GM10847 (cell line): ENCODE measurements around the gene PYCARD.

ENCODE experiments used
- POLR2A ChIP-seq: IDR thresholded peaks from 2 replicates; pipeline ENCODE4 v1.6.1; 2011; ENCODE audit not compliant: insufficient read length; ENCODE audit errors: extremely low read depth

The PYCARD gene

DNA sequence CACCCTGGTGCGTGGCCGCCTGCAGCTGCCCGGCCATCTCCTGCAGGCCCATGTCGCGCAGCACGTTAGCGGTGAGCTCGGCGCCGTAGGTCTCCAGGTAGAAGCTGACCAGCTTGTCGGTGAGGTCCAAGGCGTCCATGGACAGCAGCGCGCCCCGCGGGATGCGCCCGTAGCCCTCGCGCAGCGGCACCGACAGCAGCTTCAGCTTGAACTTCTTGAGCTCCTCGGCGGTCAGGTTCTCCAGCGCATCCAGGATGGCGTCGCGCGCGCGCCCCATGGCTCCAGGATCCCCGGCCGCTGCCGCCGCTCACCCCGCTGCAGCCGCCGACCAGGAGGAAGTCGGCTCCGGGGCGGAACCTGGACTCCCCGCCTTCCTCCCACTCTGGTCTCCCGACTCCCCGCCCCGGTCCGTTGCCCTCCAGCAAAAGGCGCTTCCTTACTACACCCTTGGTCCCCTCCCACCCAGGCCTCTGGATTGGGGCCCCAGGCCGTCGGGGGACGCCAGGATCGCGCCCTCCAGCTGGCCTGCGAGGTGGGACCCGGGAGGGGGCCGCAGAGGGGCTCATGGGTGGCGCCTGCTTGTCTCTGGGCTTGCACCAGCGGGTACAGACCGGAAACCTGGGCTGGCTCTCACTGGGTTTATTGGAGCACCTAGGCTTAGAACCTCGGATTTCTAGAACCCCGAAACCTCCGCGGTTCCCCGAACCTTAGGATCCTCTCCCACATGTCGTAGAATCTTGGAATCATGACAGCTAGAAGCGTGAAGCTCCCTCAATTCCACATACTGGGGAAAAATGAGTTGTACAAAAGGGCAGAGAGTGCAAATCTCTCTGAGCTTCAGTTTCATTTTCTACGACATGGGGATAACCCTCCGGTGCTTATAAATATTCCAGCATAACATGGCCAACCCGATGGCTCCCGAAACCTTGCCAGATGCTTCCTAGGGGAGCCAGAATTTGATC, at the start of gene PYCARD:
PYCARD (minus strand) TSS at position 347 of the 962 bp plus-strand sequence; CDS start at position 277, 70 bp downstream.
- TF ChIP-seq POLR2A: peak; percentile 27

DNA sequence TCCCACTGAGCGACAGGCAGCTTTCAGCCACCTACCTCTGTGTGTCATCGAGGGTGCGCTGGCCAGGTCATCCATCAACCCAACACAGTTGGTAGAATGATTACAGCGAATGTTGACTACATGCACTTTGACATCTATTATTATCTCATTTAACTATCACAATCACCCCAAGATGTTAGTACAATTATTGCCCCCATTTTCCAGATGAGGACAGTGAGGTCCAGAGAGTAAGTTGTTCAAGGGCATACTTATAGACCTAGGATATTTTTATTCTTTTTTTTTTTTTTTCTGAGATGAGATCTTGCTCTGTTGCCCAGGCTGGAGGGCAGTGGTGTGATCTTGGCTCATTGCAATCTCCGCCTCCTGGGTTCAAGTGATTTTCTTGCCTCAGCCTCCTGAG, 48.9 kb upstream of the PYCARD start:
- TF ChIP-seq POLR2A: no peak

DNA sequence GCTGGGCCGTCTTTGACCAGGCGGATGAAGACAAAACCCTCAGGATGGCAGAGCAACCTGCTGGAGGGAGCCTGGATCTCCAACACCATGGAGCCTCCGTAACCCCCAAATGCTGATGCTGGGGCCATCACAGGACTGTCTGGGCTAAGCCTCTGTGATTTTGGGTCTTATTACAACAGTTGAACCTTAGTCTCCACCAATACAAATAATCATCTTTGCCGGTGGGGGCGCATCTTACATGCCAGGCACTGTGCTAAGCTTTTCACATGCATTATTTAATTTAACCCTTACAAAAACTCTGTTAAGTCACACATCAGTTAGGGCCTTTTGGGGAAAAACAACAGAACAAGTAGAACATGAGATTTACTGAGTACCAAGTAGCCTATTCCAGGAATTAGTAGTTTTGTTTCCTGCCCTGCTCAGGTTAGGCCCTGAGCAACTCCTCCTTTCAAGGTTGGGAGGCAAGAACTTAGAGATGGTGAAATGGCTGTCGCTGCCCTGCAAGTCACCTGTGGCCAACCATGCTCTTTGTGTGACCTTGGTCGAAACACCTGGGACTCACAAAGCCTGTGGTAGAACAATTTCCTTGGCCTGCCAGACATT, 48.3 kb upstream of the PYCARD start:
- TF ChIP-seq POLR2A: no peak

DNA sequence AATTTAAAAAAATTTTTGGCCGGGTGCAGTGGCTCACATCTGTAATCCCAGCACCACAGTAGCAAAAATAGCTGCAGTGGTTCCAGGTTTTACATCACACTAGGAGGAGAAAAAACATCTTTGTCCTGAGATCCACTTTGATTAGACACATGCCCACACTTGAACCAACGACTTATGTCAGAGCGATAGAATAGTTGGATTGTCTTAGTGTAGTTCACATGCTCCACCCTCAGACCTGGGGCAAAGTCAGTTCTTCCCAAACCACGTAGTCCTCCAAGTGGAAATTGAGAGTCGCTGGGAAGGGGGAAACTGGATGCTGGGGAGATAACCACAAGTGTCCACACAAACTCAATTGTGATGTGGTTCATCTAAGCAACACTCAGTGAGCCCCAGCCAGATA, 45.8 kb upstream of the PYCARD start:
- no peak for TF ChIP-seq POLR2A

DNA sequence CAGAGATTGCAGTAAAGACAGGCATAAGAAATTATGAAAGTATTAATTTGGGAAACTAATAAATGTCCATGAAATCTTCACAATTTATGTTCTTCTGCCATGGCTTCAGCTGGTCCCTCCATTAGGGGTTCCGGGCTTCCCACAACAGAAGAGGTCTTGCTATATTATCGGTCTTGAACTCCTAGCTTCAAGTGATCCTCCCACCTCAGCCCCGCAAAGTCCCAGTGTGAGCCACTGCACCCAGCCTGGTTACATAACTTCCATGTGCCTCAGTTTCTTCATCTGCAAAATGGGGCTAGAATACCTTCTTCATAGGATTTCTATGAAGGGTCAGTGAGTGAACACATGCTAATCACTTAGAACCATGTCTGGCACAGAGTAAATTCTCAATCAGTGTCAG, 43.7 kb upstream of the PYCARD start:
- no peak for TF ChIP-seq POLR2A

DNA sequence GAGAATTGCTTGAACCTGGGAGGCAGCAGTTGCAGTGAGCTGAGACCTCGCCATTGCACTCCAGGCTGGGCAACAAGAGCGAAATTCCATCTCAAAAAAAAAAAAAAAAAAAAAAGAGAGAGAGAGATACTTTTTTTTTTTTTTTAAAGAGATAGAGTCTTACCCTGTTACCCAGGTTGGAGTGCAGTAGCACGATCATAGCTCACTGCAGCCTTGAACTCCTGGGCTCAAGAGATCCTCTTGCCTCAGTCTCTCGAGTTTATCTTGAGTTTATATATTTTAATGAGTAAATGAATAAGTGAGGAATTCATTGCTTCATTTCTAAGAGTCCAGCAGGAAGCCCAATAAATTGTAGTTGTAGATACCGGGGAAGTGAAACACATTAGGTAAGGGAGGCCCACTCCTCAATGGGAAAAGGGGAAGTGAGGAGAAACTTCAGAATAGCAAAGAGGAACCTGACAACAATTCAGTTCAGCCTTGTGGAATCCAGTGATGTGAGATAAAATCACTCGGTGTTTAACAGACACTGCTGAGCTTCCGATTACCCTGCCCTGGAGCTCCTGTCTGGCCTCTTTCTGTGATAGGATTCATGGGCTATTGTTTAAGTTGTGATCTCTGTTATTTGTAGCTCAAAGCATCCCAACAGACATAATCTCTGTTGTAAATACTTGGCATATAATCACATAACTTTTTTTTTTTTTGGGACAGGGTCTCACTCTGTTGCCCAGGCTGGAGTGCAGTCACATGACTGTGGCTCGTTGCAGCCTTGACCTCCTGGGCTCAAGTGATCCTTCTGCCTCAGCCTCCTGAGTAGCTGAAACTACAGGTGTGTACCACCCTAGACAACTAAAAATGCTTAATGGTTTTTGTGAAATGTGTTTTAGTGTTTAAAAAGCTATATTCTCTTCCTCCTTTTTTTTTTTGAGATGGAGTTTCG, 41.4 kb upstream of the PYCARD start:
- TF ChIP-seq POLR2A: no peak

DNA sequence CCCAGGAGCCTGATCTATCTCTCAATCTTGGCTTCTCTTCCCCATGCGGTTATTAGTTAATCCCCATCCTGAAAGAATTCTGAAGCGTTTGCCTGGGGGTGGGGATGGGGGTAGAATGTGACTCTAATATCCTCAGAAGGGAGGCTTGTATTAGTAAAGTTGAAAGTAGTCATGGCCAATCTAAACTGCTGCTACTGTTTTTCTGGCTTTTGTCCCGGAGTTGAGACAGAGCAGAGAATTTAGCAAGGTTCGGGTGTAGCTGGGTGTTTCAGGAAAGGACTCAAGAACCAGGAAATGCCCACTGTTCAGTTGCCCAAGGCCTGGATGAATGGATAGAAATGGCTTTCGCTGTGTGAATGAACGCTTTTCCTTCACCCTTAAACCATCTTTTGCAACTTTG, 39.6 kb upstream of the PYCARD start:
- TF ChIP-seq POLR2A: no peak

DNA sequence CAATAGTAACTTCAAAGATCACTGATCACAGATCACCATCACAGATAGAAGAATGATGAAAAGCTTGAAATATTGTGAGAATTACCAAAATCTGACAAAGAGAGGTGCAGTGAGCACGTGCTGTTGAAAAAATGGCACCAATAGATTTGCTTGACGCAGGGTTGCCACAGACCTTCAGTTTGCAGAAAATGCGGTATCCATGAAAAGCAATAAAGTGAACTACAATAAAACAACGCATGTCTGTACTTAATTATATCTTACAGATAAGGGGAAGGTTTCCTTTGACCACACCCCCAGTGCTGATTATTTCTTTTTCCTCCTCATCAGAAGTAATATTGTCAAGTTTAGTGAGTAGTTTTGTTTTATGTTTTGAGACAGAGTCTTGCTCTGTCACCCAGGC, 35.5 kb upstream of the PYCARD start:
- TF ChIP-seq POLR2A: no peak

DNA sequence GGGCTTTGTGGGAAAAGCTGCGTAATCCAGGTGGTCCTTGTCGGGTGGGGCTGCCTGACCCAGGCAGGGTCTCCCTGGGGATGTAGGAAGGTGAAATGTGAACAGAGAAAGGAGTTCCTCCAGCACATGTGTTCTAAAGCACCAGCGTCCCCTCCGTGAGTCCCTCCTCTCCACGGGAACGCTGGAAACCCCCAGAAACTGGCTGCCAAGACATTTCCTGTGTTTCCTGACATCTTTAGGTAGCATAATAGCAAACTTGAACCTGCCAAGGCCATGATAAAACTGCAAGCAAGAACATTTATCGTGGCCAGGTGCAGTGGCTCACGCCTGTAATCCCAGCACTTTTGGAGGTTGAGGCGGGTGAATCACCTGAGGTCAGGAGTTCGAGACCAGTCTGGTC, 26.9 kb upstream of the PYCARD start:
- no peak for TF ChIP-seq POLR2A

DNA sequence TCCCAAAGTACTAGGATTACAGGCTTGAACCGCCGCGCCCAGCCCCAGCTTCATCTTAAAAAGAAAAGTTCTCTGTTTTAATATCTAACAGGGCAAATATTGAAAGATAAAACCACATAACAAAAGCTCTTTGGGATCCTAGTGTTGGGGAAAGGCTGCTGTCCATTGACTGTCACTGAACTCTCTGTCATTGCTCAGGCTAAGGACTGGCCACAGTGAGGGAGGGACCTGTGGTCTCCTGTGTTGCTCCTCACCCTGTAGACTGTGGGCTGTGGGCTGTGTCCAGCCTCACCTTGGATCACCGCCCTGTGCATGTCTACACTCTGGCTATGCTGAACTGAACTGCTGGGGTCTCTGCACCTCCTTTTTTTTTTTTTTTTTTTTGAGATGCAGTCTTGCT, 25.6 kb upstream of the PYCARD start:
- no peak for TF ChIP-seq POLR2A

DNA sequence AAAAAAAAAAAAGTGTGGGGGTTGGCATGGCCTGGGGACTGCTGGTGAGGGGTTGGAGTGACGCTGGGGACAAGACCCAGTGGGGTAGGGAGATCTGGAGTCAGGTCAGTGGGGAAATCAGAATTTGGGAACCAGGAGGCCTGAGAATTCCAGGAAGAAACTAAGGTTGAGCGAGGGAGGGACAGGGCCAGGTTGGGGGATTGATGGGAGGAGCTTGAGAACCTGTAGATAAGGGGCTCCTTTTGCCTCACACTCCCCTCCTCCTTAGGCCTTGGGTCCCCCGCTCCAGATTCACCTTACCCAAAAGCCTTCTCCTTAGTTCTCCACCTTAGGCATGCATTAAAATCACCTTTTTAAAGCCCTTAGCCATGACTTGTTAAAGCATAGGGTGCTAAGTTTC, 22.6 kb upstream of the PYCARD start:
- TF ChIP-seq POLR2A: no peak

DNA sequence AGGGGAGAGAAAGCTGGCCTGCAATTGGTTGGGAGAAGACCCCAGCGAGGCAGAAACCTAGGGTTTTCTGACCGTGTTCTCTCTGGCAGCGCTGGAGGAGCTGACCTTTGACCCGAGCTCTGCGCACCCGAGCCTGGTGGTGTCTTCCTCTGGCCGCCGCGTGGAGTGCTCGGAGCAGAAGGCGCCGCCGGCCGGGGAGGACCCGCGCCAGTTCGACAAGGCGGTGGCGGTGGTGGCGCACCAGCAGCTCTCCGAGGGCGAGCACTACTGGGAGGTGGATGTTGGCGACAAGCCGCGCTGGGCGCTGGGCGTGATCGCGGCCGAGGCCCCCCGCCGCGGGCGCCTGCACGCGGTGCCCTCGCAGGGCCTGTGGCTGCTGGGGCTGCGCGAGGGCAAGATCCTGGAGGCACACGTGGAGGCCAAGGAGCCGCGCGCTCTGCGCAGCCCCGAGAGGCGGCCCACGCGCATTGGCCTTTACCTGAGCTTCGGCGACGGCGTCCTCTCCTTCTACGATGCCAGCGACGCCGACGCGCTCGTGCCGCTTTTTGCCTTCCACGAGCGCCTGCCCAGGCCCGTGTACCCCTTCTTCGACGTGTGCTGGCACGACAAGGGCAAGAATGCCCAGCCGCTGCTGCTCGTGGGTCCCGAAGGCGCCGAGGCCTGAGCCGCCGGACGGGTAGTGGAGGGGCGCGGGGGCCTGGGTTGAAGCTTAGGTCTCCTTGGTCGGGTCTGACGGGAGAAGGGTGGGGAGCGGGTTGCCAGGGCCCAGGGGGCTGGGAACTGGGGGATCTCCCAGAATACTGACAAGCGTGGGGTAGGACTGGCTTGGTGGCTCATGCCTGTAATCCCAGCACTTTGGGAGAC, 21.8 kb upstream of the PYCARD start:
- TF ChIP-seq POLR2A: no peak

DNA sequence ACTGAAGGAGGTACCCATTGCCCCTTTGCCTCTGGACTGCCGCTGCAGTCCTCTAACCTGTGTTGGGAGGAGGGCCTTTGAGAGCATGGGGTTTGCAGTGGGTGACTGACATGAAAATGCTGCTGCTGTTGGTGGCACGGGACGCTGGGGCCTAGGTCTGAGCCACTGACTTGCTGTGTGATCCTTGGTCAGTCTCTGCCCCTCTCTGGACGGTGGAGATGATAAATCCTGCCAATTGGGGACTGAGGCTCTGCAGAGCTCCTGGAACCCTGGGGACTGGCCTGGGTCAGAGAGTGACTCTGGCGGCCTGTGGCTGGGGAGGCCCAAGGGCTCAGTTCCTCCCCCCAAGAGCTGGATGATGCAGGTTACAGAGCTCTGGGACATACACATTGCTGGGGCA, 20.5 kb upstream of the PYCARD start:
- no peak for TF ChIP-seq POLR2A

DNA sequence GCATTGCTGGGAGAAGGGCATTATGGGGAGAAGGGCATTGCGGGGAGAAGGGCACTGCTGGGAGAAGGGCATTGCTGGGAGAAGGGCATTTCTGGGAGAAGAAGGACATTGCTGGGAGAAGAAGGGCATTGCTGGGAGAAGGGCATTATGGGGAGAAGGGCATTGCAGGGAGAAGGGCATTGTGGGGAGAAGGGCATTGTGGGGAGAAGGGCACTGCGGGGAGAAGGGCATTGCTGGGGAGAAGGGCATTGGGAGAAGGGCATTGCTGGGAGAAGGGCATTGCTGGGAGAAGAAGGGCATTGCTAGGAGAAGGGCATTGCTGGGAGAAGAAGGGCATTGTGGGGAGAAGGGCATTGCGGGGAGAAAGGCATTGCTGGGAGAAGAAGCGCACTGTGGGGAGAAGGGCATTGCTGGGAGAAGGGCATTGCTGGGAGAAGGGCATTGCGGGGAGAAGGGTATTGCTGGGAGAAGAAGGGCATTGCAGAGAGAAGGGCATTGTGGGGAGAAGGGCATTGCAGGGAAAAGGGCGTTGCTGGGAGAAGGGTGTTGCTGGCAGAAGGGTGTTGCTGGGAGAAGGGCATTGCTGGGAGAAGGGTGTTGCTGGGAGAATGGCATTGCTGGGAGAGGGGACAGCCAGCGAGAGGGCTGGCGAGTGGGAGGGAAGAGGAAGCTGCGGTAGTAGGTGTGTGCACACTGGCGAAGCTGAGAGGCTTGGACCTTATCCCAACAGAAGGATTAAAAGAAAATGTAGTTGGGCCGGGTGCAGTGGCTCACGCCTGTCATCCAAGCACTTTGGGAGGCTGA, 19.0 kb upstream of the PYCARD start:
- TF ChIP-seq POLR2A: no peak

DNA sequence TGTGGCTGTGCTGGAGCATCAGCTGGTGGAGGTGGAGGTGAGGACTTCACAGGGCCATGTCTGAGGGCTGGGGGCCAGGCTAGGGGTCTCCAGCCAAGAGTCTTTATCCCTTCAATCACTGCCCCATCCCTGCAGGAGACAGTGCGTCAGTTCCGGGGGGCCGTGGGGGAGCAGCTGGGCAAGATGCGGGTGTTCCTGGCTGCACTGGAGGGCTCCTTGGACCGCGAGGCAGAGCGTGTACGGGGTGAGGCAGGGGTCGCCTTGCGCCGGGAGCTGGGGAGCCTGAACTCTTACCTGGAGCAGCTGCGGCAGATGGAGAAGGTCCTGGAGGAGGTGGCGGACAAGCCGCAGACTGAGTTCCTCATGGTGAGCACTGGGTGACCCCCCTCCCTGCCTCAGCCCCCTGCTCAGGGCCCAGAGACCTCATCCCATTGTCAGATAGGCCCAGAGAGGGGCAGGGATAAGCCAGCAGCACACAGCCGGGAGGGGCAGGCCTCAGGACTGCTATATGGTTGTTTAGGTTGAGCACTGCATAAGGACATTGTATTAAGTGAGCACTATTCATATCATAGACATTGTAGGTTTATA, 16.7 kb upstream of the PYCARD start:
- TF ChIP-seq POLR2A: no peak
